Measurements from ENCODE around the gene SLC30A2.

DNA sequence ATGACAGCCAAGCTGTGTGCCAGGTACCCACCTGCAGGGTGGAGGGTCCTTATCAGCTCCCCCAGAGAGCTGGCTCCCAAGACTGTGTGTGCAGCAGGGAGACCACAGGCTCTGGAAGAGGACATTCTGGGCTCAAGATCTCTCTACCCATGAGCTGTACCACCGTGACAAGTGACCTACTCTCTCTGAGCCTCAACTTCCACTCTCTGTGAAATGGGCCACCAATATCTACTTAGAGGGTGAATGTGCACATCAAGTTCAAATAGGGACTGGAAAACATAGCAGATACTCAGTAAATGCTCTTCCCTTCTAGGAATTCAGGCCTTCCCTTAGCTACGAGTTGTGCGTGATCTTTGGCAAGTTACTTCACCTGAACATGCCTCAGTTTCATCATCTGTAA is 1.5 kb downstream of the SLC30A2 start:
- no peak for TF ChIP-seq GATA2 (IDR thresholded peaks at IDR 0.05; ENCODE audit: low read depth, low read length)
- no peak for TF ChIP-seq GATA3 (IDR thresholded peaks at IDR 0.05; ENCODE audit: low read depth, low read length)

All from SH-SY5Y (cell line).